ENCODE results near the gene SCGB2A2.

The SCGB2A2 gene

DNA sequence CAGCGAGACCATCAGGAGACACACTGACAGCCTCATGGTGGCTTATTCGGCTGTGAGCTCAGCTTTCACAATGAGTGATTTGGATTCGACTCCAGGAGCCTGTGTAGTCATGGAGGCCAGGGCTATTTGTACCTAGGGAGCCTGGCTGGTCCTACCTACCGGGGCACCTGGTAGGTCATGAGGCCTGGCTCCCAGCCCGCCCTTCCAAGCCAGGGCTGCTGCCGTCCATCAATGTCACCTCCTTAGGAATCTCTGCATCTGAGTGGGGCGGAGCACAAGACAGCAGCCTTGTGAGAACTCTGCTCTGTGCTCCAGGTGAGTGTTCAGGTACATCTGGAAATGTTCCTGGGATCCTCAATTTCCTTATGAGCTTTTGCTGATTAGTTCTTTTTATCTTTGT is 29.0 kb downstream of the SCGB2A2 start, which contains the start of gene SCGB1D4:
Gene SCGB1D4 (minus strand): TSS at position 101 of the 400 bp plus-strand sequence. CDS start 65 bp downstream, at position 36.
- in situ Hi-C loops (cut with MboI; ENCODE audit: low sequenced_read_pairs): no loop called here

- in situ Hi-C loops (cut with MboI; ENCODE audit: low sequenced_read_pairs): loop anchor here (25.0 kb wide), 1 partner anchor 444 kb away; no protein-coding TSS in a partner anchor
Observed at GRCh38 chr11:62306227-62306626, 36.3 kb downstream of the SCGB2A2 start.

DNA sequence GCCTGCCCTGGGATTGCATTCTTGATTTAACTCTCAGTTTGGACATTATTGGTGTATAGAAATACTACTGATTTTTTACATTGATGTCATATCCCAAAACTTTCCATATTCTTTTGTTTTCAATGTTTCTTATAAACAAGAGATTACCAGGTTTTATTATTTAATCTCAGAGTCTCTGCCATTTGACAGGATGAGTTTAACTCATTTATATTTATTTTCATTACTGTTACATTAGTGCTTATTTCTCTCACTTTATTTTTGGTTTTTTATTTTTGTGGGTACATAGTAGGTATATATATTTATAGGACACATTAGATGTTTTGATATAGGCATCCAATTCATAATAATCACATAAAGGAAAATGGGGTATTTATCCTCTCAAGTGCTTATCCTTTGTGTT is 38.0 kb downstream of the SCGB2A2 start:
- in situ Hi-C loops (cut with MboI; ENCODE audit: low sequenced_read_pairs): loop anchor here (25.0 kb wide), 1 partner anchor 446 kb away; no protein-coding TSS in a partner anchor

DNA sequence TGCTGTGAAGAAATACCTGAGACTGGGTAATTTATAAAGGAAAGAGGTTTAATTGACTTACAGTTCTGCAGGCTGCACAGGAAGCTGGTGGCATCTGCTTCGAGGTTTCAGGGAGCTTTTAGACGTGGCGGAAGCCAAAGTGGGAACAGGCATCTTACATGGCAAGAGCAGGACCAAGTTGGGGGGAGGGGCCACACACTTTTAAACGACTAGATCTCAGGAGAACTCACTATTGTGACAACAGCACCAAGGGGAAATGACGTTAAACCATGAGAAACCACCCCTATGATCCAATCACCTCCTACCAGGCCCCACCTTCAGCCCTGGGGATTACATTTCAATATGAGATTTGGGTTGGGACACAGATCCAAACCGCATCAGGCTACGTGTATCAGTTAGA is 40.0 kb downstream of the SCGB2A2 start:
- in situ Hi-C loops (cut with MboI; ENCODE audit: low sequenced_read_pairs): loop anchor here (25.0 kb wide), 1 partner anchor 448 kb away; no protein-coding TSS in a partner anchor

- in situ Hi-C loops (cut with MboI; ENCODE audit: low sequenced_read_pairs): loop anchor here (25.0 kb wide), 1 partner anchor 453 kb away; no protein-coding TSS in a partner anchor
Observed at GRCh38 chr11:62315431-62315830, 45.5 kb downstream of the SCGB2A2 start.

GRCh38 chr11:62322524-62322923 is 52.6 kb downstream of the SCGB2A2 start:
- in situ Hi-C loops (cut with MboI; ENCODE audit: low sequenced_read_pairs): loop anchor here (25.0 kb wide), 1 partner anchor 460 kb away; no protein-coding TSS in a partner anchor
